Esophagus squamous epithelium (tissue), 4 donors: ENCODE data around the gene SLC25A22.

Experiments used
- CTCF ChIP-seq, 6 experiments: fragments of 450-650 bp in 4 of 6; fragments of 200-600 bp in 2 of 6; sonication (generic) in 2 of 6; IDR thresholded peaks; one replicate each; pipeline ENCODE4 v1.5.1; 2016 to 2019; ENCODE audit warnings: antibody characterized with exemption in 6 of 6, mild to moderate bottlenecking in 4 of 6, moderate library complexity in 4 of 6
- POLR2A ChIP-seq, 4 donors: fragments of 450-650 bp; IDR thresholded peaks; one replicate each; pipeline ENCODE4 v1.6.1; 2017; ENCODE audit warnings: antibody characterized with exemption in 4 of 4, mild to moderate bottlenecking in 4 of 4, moderate library complexity in 3 of 4

- TF ChIP-seq CTCF (IDR thresholded peaks at IDR 0.05) (no peak), POLR2A (IDR thresholded peaks at IDR 0.05) (no peak)
These were observed 26.4 kb downstream of the SLC25A22 start for GRCh38 chr11:771617-772204.
